ENCODE results near the gene MIXL1. TPM values are rescaled to one million over a fixed set of nuclear protein-coding genes. Genes with fewer than 3 reads are reported as not detected.

The MIXL1 gene
- total RNA-seq, 1 donor from 2014 or later = not detected

DNA sequence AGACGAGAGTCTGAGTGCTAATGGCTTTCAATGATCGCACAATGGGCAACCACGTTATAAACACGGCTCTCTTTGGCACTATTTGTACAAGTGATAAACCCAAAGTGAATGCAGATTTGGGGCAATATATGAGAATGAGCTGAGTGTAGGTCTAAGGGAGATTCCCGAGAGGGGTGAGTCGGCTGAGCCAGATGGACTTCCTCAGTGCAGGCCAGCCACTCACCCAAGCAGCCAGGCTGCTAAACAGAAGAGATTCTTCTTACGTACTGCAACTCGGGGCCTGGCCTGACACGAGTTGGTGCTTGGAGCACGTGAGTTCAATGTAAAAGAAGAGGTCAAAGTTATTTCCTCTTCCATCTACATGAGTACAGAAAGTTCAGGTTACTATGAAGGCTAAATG is 6.2 kb upstream of the MIXL1 start:
- Mint-ChIP-seq H3K4me1 (peaks cover 21% of the 10 kb centered on the region), H3K36me3 (no peaks in the 10 kb centered on the region), H3K4me3 (no peak overlapping the region), H3K27me3 (ENCODE audit: insufficient read depth, low read depth) (peaks cover 9% of the 10 kb centered on the region), H3K27ac (no peak overlapping the region), H3K9me3 (no peaks in the 10 kb centered on the region)
- Histone ChIP-seq H3K36me3 (no peaks in the 10 kb centered on the region), H3K79me2 (ENCODE audit: low read depth) (no peaks in the 10 kb centered on the region), H3K9ac (no peak overlapping the region), H3K4me1 (peaks cover 15% of the 10 kb centered on the region), H4K20me1 (ENCODE audit: low read depth) (no peaks in the 10 kb centered on the region), H3K4me2 (no peak overlapping the region), H3K27ac (no peak overlapping the region), H3F3A (ENCODE audit: low read depth) (peaks cover 15% of the 10 kb centered on the region), H3K27me3 (peaks cover 17% of the 10 kb centered on the region), H3K9me3 (ENCODE audit: low read depth) (no peaks in the 10 kb centered on the region), H2AFZ (replicated peaks) (no peak overlapping the region), H3K4me3 (no peak overlapping the region)
- DNase-seq (ENCODE audit: low spot score) = no peak
- TF ChIP-seq EZH2phosphoT487 (IDR thresholded peaks at IDR 0.05) = no peak
- TF ChIP-seq, protein P1, sequence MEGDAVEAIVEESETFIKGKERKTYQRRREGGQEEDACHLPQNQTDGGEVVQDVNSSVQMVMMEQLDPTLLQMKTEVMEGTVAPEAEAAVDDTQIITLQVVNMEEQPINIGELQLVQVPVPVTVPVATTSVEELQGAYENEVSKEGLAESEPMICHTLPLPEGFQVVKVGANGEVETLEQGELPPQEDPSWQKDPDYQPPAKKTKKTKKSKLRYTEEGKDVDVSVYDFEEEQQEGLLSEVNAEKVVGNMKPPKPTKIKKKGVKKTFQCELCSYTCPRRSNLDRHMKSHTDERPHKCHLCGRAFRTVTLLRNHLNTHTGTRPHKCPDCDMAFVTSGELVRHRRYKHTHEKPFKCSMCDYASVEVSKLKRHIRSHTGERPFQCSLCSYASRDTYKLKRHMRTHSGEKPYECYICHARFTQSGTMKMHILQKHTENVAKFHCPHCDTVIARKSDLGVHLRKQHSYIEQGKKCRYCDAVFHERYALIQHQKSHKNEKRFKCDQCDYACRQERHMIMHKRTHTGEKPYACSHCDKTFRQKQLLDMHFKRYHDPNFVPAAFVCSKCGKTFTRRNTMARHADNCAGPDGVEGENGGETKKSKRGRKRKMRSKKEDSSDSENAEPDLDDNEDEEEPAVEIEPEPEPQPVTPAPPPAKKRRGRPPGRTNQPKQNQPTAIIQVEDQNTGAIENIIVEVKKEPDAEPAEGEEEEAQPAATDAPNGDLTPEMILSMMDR (IDR thresholded peaks at IDR 0.05) = no peak
- no peak for TF ChIP-seq EZH2 (IDR thresholded peaks at IDR 0.05)

GRCh38 chr1:226220473-226221189 is 2.8 kb upstream of the MIXL1 start:
- Histone ChIP-seq H3K4me2 (no peak overlapping the region), H3K27ac (no peak overlapping the region), H3K4me1 (peaks cover 7% of the 10 kb centered on the region), H3K9ac (no peak overlapping the region), H3K9me3 (ENCODE audit: low read depth) (no peaks in the 10 kb centered on the region), H4K20me1 (ENCODE audit: low read depth) (peaks cover 4% of the 10 kb centered on the region), H3K4me3 (no peak overlapping the region), H3K79me2 (ENCODE audit: low read depth) (no peaks in the 10 kb centered on the region), H3K27me3 (peaks cover 51% of the 10 kb centered on the region), H3F3A (ENCODE audit: low read depth) (peaks cover 27% of the 10 kb centered on the region), H3K36me3 (no peaks in the 10 kb centered on the region), H2AFZ (replicated peaks) (peak overlapping the region; percentile 23)
- TF ChIP-seq EZH2phosphoT487 (IDR thresholded peaks at IDR 0.05) = no peak
- TF ChIP-seq, protein P1 (IDR thresholded peaks at IDR 0.05) = no peak
- TF ChIP-seq EZH2 (IDR thresholded peaks at IDR 0.05) = no peak
- peaks cover 28% of the 10 kb centered on the region for H3K27me3 Mint-ChIP-seq (ENCODE audit: insufficient read depth, low read depth)
- no peak overlapping the region for H3K4me3 Mint-ChIP-seq
- H3K9me3 Mint-ChIP-seq = peaks cover 2% of the 10 kb centered on the region
- no peak overlapping the region for H3K27ac Mint-ChIP-seq
- H3K36me3 Mint-ChIP-seq = no peaks in the 10 kb centered on the region
- H3K4me1 Mint-ChIP-seq = peaks cover 14% of the 10 kb centered on the region
- peak; percentile 24 for DNase-seq (ENCODE audit: low spot score)

- TF ChIP-seq, protein P1 (IDR thresholded peaks at IDR 0.05) = no peak
- no peak for TF ChIP-seq EZH2 (IDR thresholded peaks at IDR 0.05)
- no peak for TF ChIP-seq EZH2phosphoT487 (IDR thresholded peaks at IDR 0.05)
- H3K4me2 ChIP-seq = peak overlapping the region; percentile 94
- peak overlapping the region; percentile 82 for H3K4me3 Mint-ChIP-seq
These were observed 778 bp upstream of the MIXL1 start for GRCh38 chr1:226222686-226223085.

More at GRCh38 chr1:226222686-226223085, 778 bp upstream of the MIXL1 start:
- H4K20me1 ChIP-seq (ENCODE audit: low read depth) = peaks cover 4% of the 10 kb centered on the region
- no peaks in the 10 kb centered on the region for H3K79me2 ChIP-seq (ENCODE audit: low read depth)
- peaks cover 2% of the 10 kb centered on the region for H3K9me3 Mint-ChIP-seq
- peaks cover 55% of the 10 kb centered on the region for H3K27me3 ChIP-seq
- H3K4me1 Mint-ChIP-seq = peaks cover 10% of the 10 kb centered on the region
- H3K9me3 ChIP-seq (ENCODE audit: low read depth) = no peaks in the 10 kb centered on the region
- H2AFZ ChIP-seq (replicated peaks) = no peak overlapping the region
- H3K36me3 Mint-ChIP-seq = peaks cover 3% of the 10 kb centered on the region
- no peak overlapping the region for H3K4me3 ChIP-seq
- H3K27ac ChIP-seq = no peak overlapping the region
- H3K9ac ChIP-seq = no peak overlapping the region
- no peaks in the 10 kb centered on the region for H3K36me3 ChIP-seq
- H3F3A ChIP-seq (ENCODE audit: low read depth) = peaks cover 31% of the 10 kb centered on the region
- peaks cover 31% of the 10 kb centered on the region for H3K27me3 Mint-ChIP-seq (ENCODE audit: insufficient read depth, low read depth)
- H3K4me1 ChIP-seq = peaks cover 7% of the 10 kb centered on the region
- no peak for DNase-seq (ENCODE audit: low spot score)
- H3K27ac Mint-ChIP-seq = no peak overlapping the region
